ENCODE measurements around the gene GP2. TPM values are rescaled to one million over a fixed set of nuclear protein-coding genes. Genes with fewer than 3 reads are reported as not detected.

GP2 gene
- total and polyA plus RNA-seq, 2 experiments from 2014 or later: 17.2 to 24.8 TPM

- Histone ChIP-seq H3K4me2 (no peak overlapping the region), H3K4me1 (ENCODE audit: insufficient read depth) (no peaks in the 10 kb centered on the region), H3K27ac (no peak overlapping the region), H3K9me3 (ENCODE audit: low read depth) (no peaks in the 10 kb centered on the region), H3K4me3 (no peak overlapping the region), H3K79me2 (no peaks in the 10 kb centered on the region), H3K9me2 (replicated peaks; ENCODE audit: insufficient read depth) (no peaks in the 10 kb centered on the region), H2AFZ (no peak overlapping the region), H3K36me3 (replicated peaks; ENCODE audit: insufficient read depth, low read depth) (no peaks in the 10 kb centered on the region), H3K27me3 (peaks cover 7% of the 10 kb centered on the region), H4K20me1 (ENCODE audit: insufficient read depth, poor library complexity, severe bottlenecking) (no peaks in the 10 kb centered on the region)
- DNase-seq (ENCODE audit: low spot score): no peak
- TF ChIP-seq CTCF (IDR thresholded peaks at IDR 0.05; ENCODE audit: poor library complexity) (no peak), EZH2phosphoT487 (IDR thresholded peaks at IDR 0.05; ENCODE audit: low read depth, severe bottlenecking, unreplicated experiment) (no peak), EZH2 (IDR thresholded peaks at IDR 0.05; ENCODE audit: borderline replicate concordance) (no peak)
- 92% methylated on average over 4 of the region's 4 CpGs for WGBS (ENCODE audit: low lambda C conversion rate, missing lambda C conversion rate)
Observed at GRCh38 chr16:20265019-20265418, 62.3 kb downstream of the GP2 start.

- H4K20me1 ChIP-seq (ENCODE audit: insufficient read depth, poor library complexity, severe bottlenecking): no peaks in the 10 kb centered on the region
- no peaks in the 10 kb centered on the region for H3K79me2 ChIP-seq
- no peaks in the 10 kb centered on the region for H3K36me3 ChIP-seq (replicated peaks; ENCODE audit: insufficient read depth, low read depth)
- peaks cover 7% of the 10 kb centered on the region for H3K27me3 ChIP-seq
- H3K9me2 ChIP-seq (replicated peaks; ENCODE audit: insufficient read depth): no peaks in the 10 kb centered on the region
- H3K4me3 ChIP-seq: no peak overlapping the region
- DNase-seq (ENCODE audit: low spot score): no peak
- no peak overlapping the region for H3K4me2 ChIP-seq
- no peaks in the 10 kb centered on the region for H3K4me1 ChIP-seq (ENCODE audit: insufficient read depth)
- WGBS (ENCODE audit: low lambda C conversion rate, missing lambda C conversion rate): 55% methylated on average over 9 of the region's 12 CpGs
- H3K9me3 ChIP-seq (ENCODE audit: low read depth): no peaks in the 10 kb centered on the region
- H3K27ac ChIP-seq: no peak overlapping the region
- H2AFZ ChIP-seq: no peak overlapping the region
- TF ChIP-seq EZH2phosphoT487 (IDR thresholded peaks at IDR 0.05; ENCODE audit: low read depth, severe bottlenecking, unreplicated experiment) (no peak), CTCF (IDR thresholded peaks at IDR 0.05; ENCODE audit: poor library complexity) (no peak), EZH2 (IDR thresholded peaks at IDR 0.05; ENCODE audit: borderline replicate concordance) (no peak)
Observed at GRCh38 chr16:20263138-20263855, 64.0 kb downstream of the GP2 start.

- Histone ChIP-seq H3K4me2 (no peak overlapping the region), H3K27me3 (peaks cover 7% of the 10 kb centered on the region), H3K4me1 (ENCODE audit: insufficient read depth) (no peaks in the 10 kb centered on the region), H4K20me1 (ENCODE audit: insufficient read depth, poor library complexity, severe bottlenecking) (no peaks in the 10 kb centered on the region), H3K9me3 (ENCODE audit: low read depth) (no peaks in the 10 kb centered on the region), H2AFZ (no peak overlapping the region), H3K9me2 (replicated peaks; ENCODE audit: insufficient read depth) (no peaks in the 10 kb centered on the region), H3K79me2 (no peaks in the 10 kb centered on the region), H3K27ac (no peak overlapping the region), H3K36me3 (replicated peaks; ENCODE audit: insufficient read depth, low read depth) (no peaks in the 10 kb centered on the region), H3K4me3 (no peak overlapping the region)
- DNase-seq (ENCODE audit: low spot score): no peak
- 97% methylated on average over 9 of the region's 9 CpGs for WGBS (ENCODE audit: low lambda C conversion rate, missing lambda C conversion rate)
- TF ChIP-seq EZH2 (IDR thresholded peaks at IDR 0.05; ENCODE audit: borderline replicate concordance): no peak
- no peak for TF ChIP-seq EZH2phosphoT487 (IDR thresholded peaks at IDR 0.05; ENCODE audit: low read depth, severe bottlenecking, unreplicated experiment)
- TF ChIP-seq CTCF (IDR thresholded peaks at IDR 0.05; ENCODE audit: poor library complexity): no peak
Observed at GRCh38 chr16:20262248-20262647, 65.1 kb downstream of the GP2 start.

Measured in hepatocyte (in vitro differentiated cells).